Mesenchymal stem cell (in vitro differentiated cells and primary cell): Measurements from ENCODE around the gene TTC36.

Source experiments
- DNase-seq: peaks from one replicate; pipeline ENCODE4 v3.0.0-alpha.2; 2013
- H2AFZ ChIP-seq: one replicate; pipeline ENCODE4 v1.6.1; 2013; ENCODE audit warnings: low read depth, mild to moderate bottlenecking, control low read depth, inconsistent platforms, low read length, moderate library complexity
- H2AK5ac ChIP-seq: 2 replicates; pipeline ENCODE4 v1.6.1; 2013; ENCODE audit warnings: low read length, moderate library complexity, mild to moderate bottlenecking, inconsistent platforms; ENCODE audit not compliant: severe bottlenecking
- H2BK120ac ChIP-seq: one replicate; pipeline ENCODE4 v1.6.1; 2013; ENCODE audit warnings: low read depth, mild to moderate bottlenecking, inconsistent platforms, low read length, moderate library complexity
- H2BK12ac ChIP-seq, 2 experiments: one replicate each; pipeline ENCODE4 v1.6.1; 2013; ENCODE audit warnings: inconsistent platforms in 2 of 2, low read length in 2 of 2, mild to moderate bottlenecking in 2 of 2, moderate library complexity in 2 of 2, control low read depth in 1 of 2
- H2BK15ac ChIP-seq: one replicate; pipeline ENCODE4 v1.6.1; 2013; ENCODE audit warnings: mild to moderate bottlenecking, low read depth, inconsistent platforms; ENCODE audit not compliant: poor library complexity, severe bottlenecking
- H2BK5ac ChIP-seq: 2 replicates; pipeline ENCODE4 v1.6.1; 2013; ENCODE audit warnings: low read depth, mild to moderate bottlenecking, low read length, control low read depth, inconsistent platforms; ENCODE audit not compliant: poor library complexity, severe bottlenecking
- H3K14ac ChIP-seq, 2 experiments: one replicate each; pipeline ENCODE4 v1.6.1; 2013; ENCODE audit warnings: inconsistent platforms in 2 of 2, low read length in 2 of 2, control low read depth in 1 of 2, mild to moderate bottlenecking in 1 of 2, moderate library complexity in 1 of 2
- H3K18ac ChIP-seq, 2 experiments: one replicate each; pipeline ENCODE4 v1.6.1; 2013; ENCODE audit warnings: inconsistent platforms in 2 of 2, low read length in 2 of 2, control low read depth in 1 of 2, low read depth in 1 of 2, mild to moderate bottlenecking in 1 of 2
- H3K23ac ChIP-seq, 2 experiments: one replicate each; pipeline ENCODE4 v1.6.1; 2013; ENCODE audit warnings: inconsistent platforms in 2 of 2, low read length in 2 of 2, mild to moderate bottlenecking in 2 of 2, moderate library complexity in 2 of 2, control low read depth in 1 of 2
- H3K27ac ChIP-seq: 2 replicates; pipeline ENCODE4 v1.5.1; 2013; ENCODE audit warnings: mild to moderate bottlenecking, moderate library complexity, low read length, control low read depth, inconsistent platforms; ENCODE audit not compliant: poor library complexity, severe bottlenecking
- H3K27me3 ChIP-seq, 2 experiments: 2 replicates each; pipeline versions ENCODE4 v1.6.1 to v1.7.0; 2013; ENCODE audit warnings: low read length in 2 of 2, mild to moderate bottlenecking in 2 of 2, moderate library complexity in 2 of 2, control low read depth in 1 of 2, inconsistent platforms in 1 of 2; ENCODE audit not compliant: control insufficient read depth in 1 of 2, insufficient read depth in 1 of 2
- H3K36me3 ChIP-seq, 2 experiments: 2 replicates each; pipeline versions ENCODE4 v1.6.1 to v1.7.0; 2013; ENCODE audit warnings: low read length in 2 of 2, control low read depth in 1 of 2, inconsistent platforms in 1 of 2, low read depth in 1 of 2, mild to moderate bottlenecking in 1 of 2; ENCODE audit not compliant: insufficient read depth in 2 of 2, control insufficient read depth in 1 of 2
- H3K4ac ChIP-seq, 2 experiments: one replicate each; pipeline ENCODE4 v1.6.1; 2013; ENCODE audit warnings: inconsistent platforms in 2 of 2, low read length in 2 of 2, mild to moderate bottlenecking in 2 of 2, moderate library complexity in 2 of 2, control low read depth in 1 of 2, low read depth in 1 of 2
- H3K4me1 ChIP-seq: 2 replicates; pipeline ENCODE4 v1.6.1; 2013; ENCODE audit warnings: low read depth, low read length, control low read depth; ENCODE audit not compliant: control insufficient read depth, insufficient read depth
- H3K4me2 ChIP-seq: 2 replicates; pipeline ENCODE4 v1.6.1; 2013; ENCODE audit warnings: low read length, mild to moderate bottlenecking, inconsistent platforms; ENCODE audit not compliant: poor library complexity, severe bottlenecking
- H3K4me3 ChIP-seq, 2 experiments: 2 replicates each; pipeline versions ENCODE4 v1.5.1 to v1.7.0; 2013; ENCODE audit warnings: low read length in 2 of 2, mild to moderate bottlenecking in 2 of 2, control low read depth in 1 of 2, low read depth in 1 of 2; ENCODE audit not compliant: insufficient read depth in 1 of 2
- H3K79me1 ChIP-seq: replicated peaks from 2 replicates; pipeline ENCODE4 v1.6.1; 2013; ENCODE audit warnings: mild to moderate bottlenecking, control low read depth, low read length, inconsistent platforms; ENCODE audit not compliant: poor library complexity, severe bottlenecking
- H3K9ac ChIP-seq: 2 replicates; pipeline ENCODE4 v1.7.0; 2013; ENCODE audit warnings: mild to moderate bottlenecking, low read length, moderate library complexity
- H3K9me3 ChIP-seq: 2 replicates; pipeline ENCODE4 v1.7.0; 2013; ENCODE audit warnings: mild to moderate bottlenecking, low read length; ENCODE audit not compliant: control insufficient read depth
- H4K8ac ChIP-seq: one replicate; pipeline ENCODE4 v1.6.1; 2013; ENCODE audit warnings: inconsistent platforms, mild to moderate bottlenecking, low read length, moderate library complexity
- H4K91ac ChIP-seq: one replicate; pipeline ENCODE4 v1.6.1; 2013; ENCODE audit warnings: mild to moderate bottlenecking, low read length, inconsistent platforms
- WGBS: methylation state at CpG from one replicate; pipeline ENCODE4 v1.1.7; 2013; ENCODE audit warnings: mixed read lengths; 5-methylcytosine and 5-hydroxymethylcytosine counted together

Gene TTC36

GRCh38 chr11:118488480-118489109 lies 38.7 kb upstream of the TTC36 start:
- Histone ChIP-seq H3K9me3 (no peaks in the 10 kb centered on the region), H3K36me3 (peaks cover 24 to 92% of the 10 kb centered on the region in 2 experiments), H3K14ac (no peak overlapping the region), H4K91ac (no peak overlapping the region), H3K79me1 (peaks cover 17% of the 10 kb centered on the region), H3K4me2 (no peak overlapping the region), H3K27ac (no peak overlapping the region), H3K27me3 (no peaks in the 10 kb centered on the region), H4K8ac (no peak overlapping the region), H2BK12ac (no peak overlapping the region), H2BK5ac (no peak overlapping the region), H3K4me1 (no peaks in the 10 kb centered on the region), H3K18ac (no peak overlapping the region), H3K23ac (no peak overlapping the region), H2AFZ (no peak overlapping the region), H2BK15ac (no peak overlapping the region), H3K4ac (no peak overlapping the region), H3K4me3 (no peak overlapping the region), H3K9ac (no peak overlapping the region), H2BK120ac (no peak overlapping the region), H2AK5ac (no peak overlapping the region)
- WGBS, result 6% methylated on average over 5 of the region's 7 CpGs
- peak; percentile 82 for DNase-seq

- H2BK15ac ChIP-seq, result no peak overlapping the region
- H3K4me1 ChIP-seq, result no peaks in the 10 kb centered on the region
- no peak overlapping the region for H2BK120ac ChIP-seq
- H3K27ac ChIP-seq, result no peak overlapping the region
- no peak overlapping the region for H3K23ac ChIP-seq
- H3K4ac ChIP-seq, result no peak overlapping the region
- H2AFZ ChIP-seq, result no peak overlapping the region
- no peak overlapping the region for H4K8ac ChIP-seq
- H3K9ac ChIP-seq, result no peak overlapping the region
- no peak overlapping the region for H3K18ac ChIP-seq
- peaks cover 32 to 93% of the 10 kb centered on the region in 2 experiments for H3K36me3 ChIP-seq
- 96% methylated on average over 3 of the region's 4 CpGs for WGBS
- no peaks in the 10 kb centered on the region for H3K9me3 ChIP-seq
- DNase-seq, result no peak
- no peak overlapping the region for H3K4me2 ChIP-seq
- no peak overlapping the region for H4K91ac ChIP-seq
- no peak overlapping the region for H3K4me3 ChIP-seq
- no peak overlapping the region for H2BK5ac ChIP-seq
- H3K79me1 ChIP-seq, result peaks cover 14% of the 10 kb centered on the region
- H3K14ac ChIP-seq, result no peak overlapping the region
- no peak overlapping the region for H2AK5ac ChIP-seq
- H2BK12ac ChIP-seq, result no peak overlapping the region
- no peaks in the 10 kb centered on the region for H3K27me3 ChIP-seq
Observed at GRCh38 chr11:118491041-118491440, 36.2 kb upstream of the TTC36 start.

DNA sequence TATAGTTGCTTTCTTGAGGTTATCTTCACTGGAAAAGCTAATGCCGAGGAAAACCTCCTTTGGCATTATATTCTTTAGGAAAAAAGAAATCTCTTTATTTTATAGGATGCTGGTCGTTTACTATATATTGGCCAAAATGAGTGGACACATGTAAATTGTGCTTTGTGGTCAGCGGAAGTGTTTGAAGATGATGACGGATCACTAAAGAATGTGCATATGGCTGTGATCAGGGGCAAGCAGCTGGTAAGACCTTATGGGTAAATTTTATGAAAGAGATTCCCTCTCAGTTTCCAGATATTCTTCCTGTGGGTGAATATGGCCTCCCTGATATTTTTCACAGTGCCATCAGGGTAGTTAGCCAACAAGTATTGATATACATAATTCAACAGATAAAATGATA lies 29.4 kb upstream of the TTC36 start:
- Histone ChIP-seq H3K9me3 (no peaks in the 10 kb centered on the region), H3K27me3 (no peaks in the 10 kb centered on the region), H3K36me3 (peaks cover 43 to 95% of the 10 kb centered on the region in 2 experiments), H2AFZ (no peak overlapping the region), H3K27ac (no peak overlapping the region), H2BK15ac (no peak overlapping the region), H4K8ac (no peak overlapping the region), H2BK5ac (no peak overlapping the region), H3K18ac (no peak overlapping the region), H2AK5ac (no peak overlapping the region), H2BK120ac (no peak overlapping the region), H3K4me2 (no peak overlapping the region), H3K23ac (no peak overlapping the region), H3K9ac (no peak overlapping the region), H3K4ac (no peak overlapping the region), H3K4me3 (no peak overlapping the region), H4K91ac (no peak overlapping the region), H3K4me1 (peaks cover 3% of the 10 kb centered on the region), H3K14ac (no peak overlapping the region), H3K79me1 (peaks cover 11% of the 10 kb centered on the region), H2BK12ac (no peak overlapping the region)
- peak; percentile 73 for DNase-seq
- 45% methylated on average over 3 of the region's 4 CpGs for WGBS

GRCh38 chr11:118503216-118503615 lies 24.1 kb upstream of the TTC36 start:
- DNase-seq, result no peak
- H3K9me3 ChIP-seq, result no peaks in the 10 kb centered on the region
- H4K8ac ChIP-seq, result no peak overlapping the region
- no peak overlapping the region for H3K9ac ChIP-seq
- no peak overlapping the region for H4K91ac ChIP-seq
- H2AK5ac ChIP-seq, result no peak overlapping the region
- H2BK5ac ChIP-seq, result no peak overlapping the region
- H3K14ac ChIP-seq, result no peak overlapping the region
- no peak overlapping the region for H2BK12ac ChIP-seq
- 100% methylated on average over 3 of the region's 3 CpGs for WGBS
- no peak overlapping the region for H3K4ac ChIP-seq
- H3K4me2 ChIP-seq, result no peak overlapping the region
- no peak overlapping the region for H3K23ac ChIP-seq
- no peaks in the 10 kb centered on the region for H3K4me1 ChIP-seq
- H3K4me3 ChIP-seq, result no peak overlapping the region
- H3K79me1 ChIP-seq, result peaks cover 35% of the 10 kb centered on the region
- no peaks in the 10 kb centered on the region for H3K27me3 ChIP-seq
- peaks cover 62 to 96% of the 10 kb centered on the region in 2 experiments for H3K36me3 ChIP-seq
- H2BK120ac ChIP-seq, result no peak overlapping the region
- H3K18ac ChIP-seq, result no peak overlapping the region
- H2BK15ac ChIP-seq, result no peak overlapping the region
- no peak overlapping the region for H3K27ac ChIP-seq
- H2AFZ ChIP-seq, result no peak overlapping the region
